ENCODE measurements around the gene PEX7.
"Not testable (repeated sequence)": the region's sequence is repeated elsewhere in the genome, so short reads cannot be mapped to it uniquely, and the experiment has no call there.

PEX7 gene

GRCh38 chr6:136846477-136846876 is 24.1 kb downstream of the PEX7 start:
- DNase-seq, result not testable (repeated sequence)

DNA sequence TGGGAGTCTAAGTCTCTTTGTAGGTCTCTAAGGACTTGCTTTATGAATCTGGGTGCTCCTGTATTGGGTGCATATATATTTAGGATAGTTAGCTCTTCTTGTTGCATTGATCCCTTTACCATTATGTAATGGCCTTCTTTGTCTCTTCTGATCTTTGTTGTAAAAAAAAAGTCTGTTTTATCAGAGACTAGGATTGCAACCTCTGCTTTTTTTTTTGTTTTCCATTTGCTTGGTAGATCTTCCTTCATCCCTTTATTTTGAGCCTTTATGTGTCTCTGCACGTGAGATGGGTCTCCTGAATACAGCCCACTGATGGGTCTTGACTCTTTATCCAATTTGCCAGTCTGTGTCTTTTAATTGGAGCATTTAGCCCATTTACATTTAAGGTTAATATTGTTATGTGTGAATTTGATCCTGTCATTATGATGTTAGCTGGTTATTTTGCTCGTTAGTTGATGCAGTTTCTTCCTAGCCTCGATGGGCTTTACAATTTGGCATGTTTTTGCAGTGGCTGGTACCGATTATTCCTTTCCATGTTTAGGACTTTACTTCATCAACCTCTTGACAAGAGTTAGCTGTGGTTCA is 27.7 kb downstream of the PEX7 start:
- not testable (repeated sequence) for DNase-seq

DNA sequence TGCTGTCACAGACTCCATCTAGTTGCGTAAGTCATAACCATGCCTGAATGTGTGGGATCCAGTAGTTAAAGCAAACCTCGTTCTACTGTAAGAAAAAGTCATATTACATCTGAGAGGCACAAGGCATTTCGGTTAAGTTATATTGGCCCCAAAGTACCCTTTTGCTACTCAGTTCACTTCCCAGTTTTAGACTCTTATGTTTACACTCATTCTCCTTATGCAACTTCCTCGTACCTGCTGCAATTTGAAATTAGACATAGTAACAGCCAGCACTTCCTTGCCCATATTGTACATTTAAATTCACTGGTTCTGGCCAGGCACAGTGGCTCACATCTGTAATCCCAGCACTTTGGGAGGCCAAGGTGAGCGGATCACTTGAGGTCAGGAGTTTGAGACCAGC is 37.0 kb downstream of the PEX7 start:
- no peak for DNase-seq

- DNase-seq, result no peak
These were observed 37.7 kb downstream of the PEX7 start for GRCh38 chr6:136860043-136860442.

DNA sequence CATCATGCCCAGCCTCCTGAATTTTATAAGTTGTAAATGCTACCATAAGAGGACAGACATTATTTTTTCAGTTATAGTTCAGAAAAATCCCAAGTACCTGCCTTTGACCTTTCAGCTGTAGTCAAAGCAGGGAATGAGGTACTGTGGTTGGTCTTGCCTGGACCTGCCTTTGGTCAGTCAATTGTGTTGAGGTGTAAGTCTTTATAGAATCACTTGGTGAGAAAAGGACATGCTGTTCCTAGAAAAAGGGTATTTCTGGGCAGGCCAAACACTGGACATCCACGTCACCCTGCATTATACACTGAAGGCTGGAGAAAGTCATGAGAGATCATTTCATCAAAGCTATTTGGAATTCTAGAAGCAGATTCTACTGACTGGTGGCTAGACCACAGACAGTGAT is 40.3 kb downstream of the PEX7 start:
- DNase-seq, result no peak

DNA sequence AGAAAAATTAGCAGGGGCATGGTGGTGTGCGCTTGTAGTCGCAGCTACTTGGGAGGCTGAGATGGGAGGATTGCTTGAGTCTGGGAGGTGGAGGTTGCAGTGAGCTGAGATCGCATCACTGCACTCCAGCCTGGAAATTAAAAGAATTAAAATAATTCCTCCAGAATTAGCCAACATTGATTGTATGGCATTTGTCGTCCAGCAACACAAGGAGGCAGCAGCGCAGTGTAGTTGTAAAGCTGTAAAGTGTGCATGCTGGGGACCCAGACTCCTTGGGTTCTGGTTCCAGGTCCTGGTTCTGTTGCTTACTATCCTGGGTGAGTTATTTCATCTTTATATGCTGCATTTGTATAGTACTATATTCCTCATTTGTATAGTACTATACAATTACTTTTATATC is 41.4 kb downstream of the PEX7 start:
- DNase-seq, result no peak

DNA sequence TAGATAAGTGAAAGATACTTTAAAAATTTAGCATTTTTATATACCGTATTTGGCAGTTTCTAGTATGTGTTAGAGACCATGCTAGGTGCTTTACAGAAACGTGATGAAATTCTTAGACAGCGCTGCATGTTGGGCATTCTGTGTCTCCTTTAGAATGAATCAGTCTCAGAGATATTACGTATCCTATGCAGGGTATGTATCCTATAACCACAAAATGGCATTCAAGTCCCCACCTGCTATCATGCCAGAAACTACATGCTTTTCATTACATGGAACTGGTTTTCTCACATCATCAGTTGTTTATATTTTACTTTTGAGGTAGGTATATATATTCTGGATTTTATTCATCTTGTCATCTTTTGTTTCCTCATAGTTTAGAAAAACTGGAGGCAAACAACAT is 42.3 kb downstream of the PEX7 start:
- no peak for DNase-seq

DNA sequence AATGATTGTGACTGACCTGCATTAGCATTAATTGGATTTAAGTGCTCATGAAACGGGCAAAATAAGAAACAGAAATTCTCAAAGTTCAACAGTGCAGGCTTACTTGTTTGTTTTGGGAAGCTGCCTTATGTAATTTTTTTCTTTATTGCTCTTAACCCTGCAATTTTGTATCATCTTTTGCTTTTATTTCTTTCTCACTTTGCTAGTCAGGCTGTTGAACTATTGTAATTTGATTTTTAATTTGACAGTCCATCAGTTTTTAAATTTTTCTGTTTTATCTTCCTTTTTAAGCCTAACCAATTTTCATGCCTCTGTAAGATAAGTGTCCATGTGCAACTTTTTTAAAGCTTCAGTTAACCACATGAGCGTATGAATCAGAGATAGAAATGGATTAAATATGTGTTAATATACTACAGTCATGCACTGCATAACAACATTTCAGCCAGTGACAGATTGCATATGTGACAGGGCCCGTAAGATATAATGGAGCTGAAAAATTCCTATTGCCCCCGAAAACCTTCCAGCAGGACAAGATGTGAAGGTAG is 44.6 kb downstream of the PEX7 start:
- no peak for DNase-seq

GRCh38 chr6:136869451-136869850 is 47.1 kb downstream of the PEX7 start:
- no peak for DNase-seq

- DNase-seq, result no peak
These were observed 51.4 kb downstream of the PEX7 start for GRCh38 chr6:136873748-136874147.

DNA sequence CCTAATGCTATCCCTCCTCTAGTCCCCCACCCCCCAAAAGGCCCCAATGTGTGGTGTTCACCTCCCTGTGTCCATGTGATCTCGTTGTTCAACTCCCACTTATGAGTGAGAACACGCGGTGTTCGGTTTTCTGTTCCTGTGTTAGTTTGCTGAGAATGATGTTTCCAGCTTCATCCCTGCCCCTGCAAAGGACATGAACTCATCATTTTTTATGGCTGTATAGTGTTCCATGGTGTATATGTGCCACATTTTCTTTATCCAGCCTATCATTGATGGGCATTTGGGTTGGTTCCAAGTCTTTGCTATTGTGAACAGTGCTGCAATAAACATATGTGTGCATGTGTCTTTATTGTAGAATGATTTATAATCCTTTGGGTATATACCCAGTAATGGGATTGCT is 54.1 kb downstream of the PEX7 start:
- not testable (repeated sequence) for DNase-seq

DNA sequence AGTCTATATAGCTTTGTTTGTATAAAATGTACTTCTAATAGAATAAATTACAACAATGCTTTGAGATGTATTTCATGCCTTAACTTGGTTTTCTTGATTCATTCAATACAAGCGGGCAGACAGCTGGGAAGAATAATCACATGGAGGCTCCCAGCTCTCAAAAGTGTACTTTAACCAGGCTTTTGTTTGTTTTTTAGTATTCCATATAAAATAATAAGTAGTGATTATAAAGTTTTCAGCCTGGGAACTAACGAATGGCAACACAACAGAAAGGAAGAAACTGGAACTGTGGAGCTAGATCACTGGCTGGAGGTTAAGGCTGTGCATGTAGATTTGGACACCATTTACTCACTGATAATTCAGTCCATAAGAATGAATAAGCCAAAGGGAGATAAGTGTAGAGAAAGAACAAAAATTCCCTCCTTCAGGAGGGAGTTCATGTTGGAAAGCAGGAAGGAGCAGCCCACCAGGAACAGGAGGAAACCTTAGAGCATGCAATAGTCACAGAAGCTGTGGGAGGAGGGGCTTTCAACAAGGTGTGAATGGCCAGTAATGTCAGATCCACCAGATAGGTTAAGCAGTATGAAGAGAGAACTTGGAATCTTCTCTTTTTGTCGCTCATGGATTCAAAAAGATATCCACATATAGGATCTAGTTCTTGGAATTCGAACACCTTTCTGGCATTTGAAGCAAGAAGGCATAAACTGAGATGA is 58.5 kb downstream of the PEX7 start:
- no peak for DNase-seq

GRCh38 chr6:136886091-136886490 is 63.7 kb downstream of the PEX7 start:
- no peak for DNase-seq

DNA sequence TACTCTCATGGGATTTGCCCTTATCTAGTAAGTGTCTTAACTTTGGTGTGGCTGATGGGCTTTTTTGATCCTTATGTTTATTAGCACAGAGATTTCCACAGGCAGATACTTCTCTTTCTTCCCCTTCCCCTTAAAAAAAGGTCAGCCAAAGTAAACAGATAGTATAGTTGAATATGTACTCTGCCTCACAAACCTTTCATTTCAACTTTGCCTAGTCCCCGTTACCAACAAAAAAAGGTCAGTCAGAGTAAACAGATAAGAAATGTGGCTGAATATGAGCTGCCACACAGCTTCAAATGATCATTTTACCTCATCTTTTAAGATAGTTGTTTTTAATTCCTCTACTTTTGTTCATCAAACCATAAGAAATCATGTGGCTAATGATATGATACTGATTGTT is 65.6 kb downstream of the PEX7 start:
- DNase-seq, result no peak

- DNase-seq, result no peak
These were observed 67.1 kb downstream of the PEX7 start for GRCh38 chr6:136889271-136890193.

- no peak for DNase-seq
These were observed 67.9 kb downstream of the PEX7 start for GRCh38 chr6:136890194-136890839.

DNA sequence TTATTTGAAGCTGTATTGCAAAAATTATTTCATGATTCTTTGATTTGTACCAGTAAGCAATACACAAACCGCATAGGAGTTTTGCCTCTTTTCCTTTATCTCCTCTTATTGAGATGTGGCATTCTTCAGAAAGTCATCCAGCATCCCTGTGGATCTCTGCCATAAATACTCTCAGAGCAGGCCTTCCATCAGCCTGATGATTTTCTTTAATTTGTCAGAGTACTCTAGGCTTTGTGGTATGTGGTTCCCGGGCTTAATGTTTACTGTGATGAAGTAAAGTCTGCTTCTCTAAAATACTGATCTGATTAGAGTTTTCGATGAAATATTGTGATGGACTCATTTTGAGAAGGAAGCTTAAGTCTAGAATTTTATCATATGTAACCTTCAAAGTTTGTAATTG is 68.6 kb downstream of the PEX7 start:
- no peak for DNase-seq

DNA sequence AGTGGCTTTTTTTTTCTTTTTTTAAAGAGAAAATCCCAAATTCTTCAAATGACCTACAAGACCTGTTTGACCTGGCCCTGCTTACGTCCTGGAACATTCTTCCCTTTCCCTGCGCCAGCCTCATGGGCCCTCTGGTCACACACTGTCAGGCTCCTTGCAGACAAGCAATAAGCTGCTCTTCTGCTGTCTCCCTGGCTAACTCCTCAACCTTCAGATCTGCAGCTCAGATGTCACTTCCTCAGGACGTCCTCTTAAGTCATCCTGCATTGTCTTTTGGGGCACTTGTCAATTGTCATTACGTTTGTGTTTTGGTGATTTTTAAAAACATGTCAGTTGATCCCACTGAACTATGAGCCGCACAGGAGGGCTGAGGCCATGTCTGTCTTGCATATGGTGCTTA is 70.8 kb downstream of the PEX7 start:
- DNase-seq, result no peak

GRCh38 chr6:136895901-136896300 is 73.5 kb downstream of the PEX7 start:
- DNase-seq, result no peak

- no peak for DNase-seq
These were observed 74.7 kb downstream of the PEX7 start for GRCh38 chr6:136897071-136897470.

GRCh38 chr6:136901212-136901784 is 78.9 kb downstream of the PEX7 start:
- no peak for DNase-seq

DNA sequence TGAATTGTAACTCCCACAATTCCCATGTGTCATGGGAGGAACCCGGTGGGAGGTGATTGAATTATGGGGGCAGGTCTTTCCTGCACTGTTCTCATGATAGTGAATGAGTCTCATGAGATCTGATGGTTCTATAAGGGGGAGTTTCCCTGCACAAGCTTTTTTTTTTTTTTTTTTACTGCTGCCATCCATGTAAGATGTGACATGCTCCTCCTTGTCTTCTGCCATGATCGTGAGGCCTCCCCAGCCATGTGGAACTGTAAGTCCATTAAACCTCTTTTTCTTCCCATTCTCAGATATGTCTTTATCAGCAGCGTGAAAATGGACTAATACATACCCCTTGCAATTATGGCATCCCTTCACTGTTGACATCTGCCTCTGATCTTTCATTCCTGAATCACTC is 82.1 kb downstream of the PEX7 start:
- DNase-seq, result not testable (repeated sequence)

DNA sequence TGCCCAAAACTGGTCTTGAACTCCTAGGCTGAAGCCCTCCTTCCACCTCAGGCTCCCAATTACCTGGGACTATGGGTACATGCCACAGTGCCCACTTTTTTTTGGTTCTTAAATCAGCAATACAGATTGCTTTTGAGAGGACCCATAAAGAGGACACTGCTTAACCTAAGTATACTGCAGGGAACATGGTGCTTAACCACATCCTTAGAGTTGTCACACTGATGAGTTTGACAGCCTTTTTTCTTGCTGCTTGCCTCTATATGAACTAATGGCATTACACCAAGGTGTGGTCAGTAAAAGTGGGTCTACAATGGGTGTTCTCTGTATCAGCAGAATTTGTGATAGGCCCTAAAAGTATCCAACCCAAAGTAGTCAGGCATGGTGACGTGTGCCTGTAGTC is 92.6 kb downstream of the PEX7 start:
- DNase-seq, result no peak

Data from stimulated activated CD4-positive, alpha-beta T cell treated with anti-CD3 and anti-CD28 coated beads, Interleukin-4, amount 100 ng/mL, for 24 hours (primary cell).